ENCODE results near the gene PCDHAC2.

- TF ChIP-seq POLR2A (IDR thresholded peaks at IDR 0.05) (no peak), POLR2AphosphoS5 (IDR thresholded peaks at IDR 0.05) (no peak), CTCF (IDR thresholded peaks at IDR 0.05) (no peak)
Measured at GRCh38 chr5:140946578-140946977, 19.7 kb upstream of the PCDHAC2 start.

All from stomach (tissue), 4 donors.